ENCODE data around the gene ARHGAP45.
A peak's percentile ranks its signal among the peaks of the same experiment; 100 is the strongest.

The ARHGAP45 gene

GRCh38 chr19:1073063-1073955 is 6.3 kb downstream of the ARHGAP45 start:
- no peak for DNase-seq

GRCh38 chr19:1073956-1074517 is 7.1 kb downstream of the ARHGAP45 start:
- DNase-seq = no peak

GRCh38 chr19:1074544-1075283 is 7.7 kb downstream of the ARHGAP45 start:
- DNase-seq = peak; percentile 94

DNA sequence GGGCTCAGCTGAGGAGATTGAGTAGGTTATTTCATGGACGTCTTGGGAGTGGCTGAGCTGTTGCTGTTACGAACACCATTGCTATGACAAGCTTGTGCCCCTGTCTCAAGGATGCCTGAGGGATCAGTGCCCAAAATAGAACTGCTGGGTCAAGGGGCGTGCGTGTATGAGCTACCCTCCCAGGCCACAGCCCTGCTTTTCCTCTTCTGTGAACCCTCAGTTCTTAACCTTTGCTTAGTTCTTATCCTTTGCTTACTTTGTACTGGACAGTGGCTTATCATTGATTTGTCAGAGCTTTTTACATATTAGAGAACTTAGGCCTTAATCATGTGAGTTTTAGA is 9.0 kb downstream of the ARHGAP45 start:
- no peak for DNase-seq

- DNase-seq = peak; percentile 98
Measured at GRCh38 chr19:1076951-1077350, 10.0 kb downstream of the ARHGAP45 start.

DNA sequence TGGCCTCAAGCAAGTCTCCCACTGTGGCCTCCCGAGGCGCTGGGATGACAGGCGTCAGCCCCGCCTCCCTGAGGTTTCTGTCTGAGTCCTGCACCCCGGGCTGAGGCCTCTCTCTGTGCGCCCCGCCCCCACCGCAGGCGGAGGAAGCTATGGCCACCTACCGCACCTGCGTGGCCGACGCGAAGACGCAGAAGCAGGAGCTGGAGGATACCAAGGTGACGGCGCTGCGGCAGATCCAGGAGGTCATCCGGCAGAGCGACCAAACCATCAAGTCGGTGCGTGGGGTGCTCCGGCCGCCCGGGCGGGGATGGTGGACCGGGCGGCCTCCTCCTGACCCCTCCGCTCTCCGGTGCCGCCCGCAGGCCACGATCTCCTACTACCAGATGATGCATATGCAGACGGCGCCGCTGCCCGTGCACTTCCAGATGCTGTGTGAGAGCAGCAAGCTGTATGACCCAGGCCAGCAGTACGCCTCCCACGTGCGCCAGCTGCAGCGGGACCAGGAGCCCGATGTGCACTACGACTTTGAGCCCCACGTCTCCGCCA is 12.7 kb downstream of the ARHGAP45 start:
- peak; percentile 67 for DNase-seq

GRCh38 chr19:1080360-1081161 is 13.6 kb downstream of the ARHGAP45 start:
- no peak for DNase-seq

- no peak for DNase-seq
Measured at GRCh38 chr19:1081301-1082164, 14.6 kb downstream of the ARHGAP45 start.

- DNase-seq = peak; percentile 84
Measured at GRCh38 chr19:1082165-1082927, 15.4 kb downstream of the ARHGAP45 start.

GRCh38 chr19:1082928-1083816 is 16.2 kb downstream of the ARHGAP45 start:
- no peak for DNase-seq

DNA sequence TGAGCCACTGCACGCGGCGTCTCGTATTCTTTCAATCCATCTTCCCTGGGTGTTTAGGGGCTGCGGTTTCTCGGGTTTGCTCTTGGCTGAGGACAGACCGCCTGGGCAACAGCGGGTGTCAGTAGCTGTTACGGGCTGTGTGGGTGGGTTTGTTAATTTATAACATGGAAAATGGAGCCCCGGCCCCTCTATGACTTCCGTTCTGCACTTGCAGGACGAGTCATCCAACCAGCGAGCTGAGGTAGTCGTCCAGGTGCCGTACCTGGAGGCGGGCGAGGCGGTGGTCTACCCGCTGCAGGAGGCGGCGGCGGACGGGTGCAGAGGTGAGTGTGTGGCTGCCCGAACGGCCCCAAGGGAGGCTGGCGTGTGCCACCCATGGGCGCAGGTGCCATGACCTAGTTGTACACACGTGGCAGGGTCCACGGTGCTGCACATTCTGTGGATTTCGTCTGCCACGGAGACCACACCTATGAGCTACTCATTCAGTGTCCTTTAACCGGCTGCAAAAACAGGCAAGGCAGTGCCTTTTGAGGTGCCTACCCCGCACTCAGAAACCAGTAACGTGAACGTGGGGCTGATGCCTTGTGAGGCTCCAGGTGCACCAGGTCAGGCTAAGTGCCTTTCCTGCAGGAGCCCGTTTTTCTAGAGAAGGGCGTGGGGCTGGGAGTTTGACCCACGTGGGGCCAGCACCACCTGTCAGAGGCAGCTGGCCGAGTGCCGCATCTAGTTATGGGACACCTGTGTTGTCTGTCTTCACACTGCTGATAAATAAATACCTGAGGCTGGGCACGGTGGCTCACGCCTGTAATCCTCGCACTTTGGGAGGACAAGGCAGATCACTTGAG is 17.3 kb downstream of the ARHGAP45 start:
- no peak for DNase-seq

- DNase-seq = no peak
Measured at GRCh38 chr19:1085053-1085658, 18.2 kb downstream of the ARHGAP45 start.

DNA sequence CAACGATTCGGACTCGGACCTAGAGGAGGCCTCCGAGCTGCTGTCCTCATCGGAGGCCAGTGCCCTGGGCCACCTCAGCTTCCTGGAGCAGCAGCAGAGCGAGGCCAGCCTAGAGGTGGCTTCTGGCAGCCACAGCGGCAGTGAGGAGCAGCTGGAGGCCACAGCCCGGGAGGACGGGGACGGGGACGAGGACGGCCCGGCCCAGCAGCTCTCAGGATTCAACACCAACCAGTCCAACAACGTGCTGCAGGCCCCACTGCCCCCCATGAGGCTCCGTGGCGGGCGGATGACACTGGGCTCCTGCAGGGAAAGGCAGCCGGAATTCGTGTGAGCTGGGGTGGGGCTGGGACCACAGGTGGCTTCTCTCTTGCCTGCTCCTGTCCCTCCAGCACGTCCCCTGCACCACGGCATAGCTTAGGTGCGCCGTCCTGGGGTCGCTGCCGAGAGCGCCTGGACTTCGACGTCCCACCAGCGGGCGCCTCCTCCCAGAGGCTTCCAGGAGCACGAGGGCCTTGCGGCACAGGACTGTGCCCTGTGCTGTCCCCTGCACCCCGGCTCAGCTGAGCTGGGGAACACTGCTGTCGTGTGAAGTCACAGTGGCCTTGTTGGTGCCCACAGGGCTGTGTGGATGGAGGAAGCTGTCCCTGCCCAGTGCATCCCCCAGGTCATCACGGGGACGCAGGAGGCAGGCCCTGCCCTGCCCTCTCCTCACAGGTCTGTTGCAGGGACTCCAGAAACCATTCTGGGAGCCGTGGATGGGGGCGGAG is 18.9 kb downstream of the ARHGAP45 start:
- DNase-seq = no peak

DNA sequence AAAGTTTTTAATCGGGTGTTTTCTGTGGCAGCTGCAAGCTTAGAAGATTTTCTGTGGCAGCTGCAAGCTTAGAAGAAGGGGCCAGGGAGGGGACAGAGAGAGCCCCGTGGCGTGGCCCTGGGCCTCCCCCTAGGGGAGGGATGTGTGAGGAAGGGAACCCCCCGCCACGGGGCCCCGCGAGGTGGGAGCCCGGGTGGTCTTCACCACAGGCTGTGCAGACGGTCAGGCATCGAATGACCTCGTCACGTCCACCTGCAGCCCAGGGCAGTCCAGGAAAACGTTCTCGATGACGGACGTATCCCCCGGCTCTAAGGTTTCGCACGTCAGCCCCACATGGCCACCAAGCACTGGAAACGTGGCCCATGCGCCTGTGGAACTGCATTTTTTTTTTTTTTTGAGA is 19.6 kb downstream of the ARHGAP45 start:
- DNase-seq = no peak

- DNase-seq = peak; percentile 58
Measured at GRCh38 chr19:1087813-1088415, 20.9 kb downstream of the ARHGAP45 start.

- DNase-seq = no peak
Measured at GRCh38 chr19:1088416-1089010, 21.5 kb downstream of the ARHGAP45 start.

Data from CD4-positive, alpha-beta T cell treated with Interleukin-4 for 4 hours (primary cell).